HG03280 (cell line): ENCODE results near the gene CNTN3.

ENCODE experiments used
- ATAC-seq: cut with Tn5 transposase; IDR thresholded peaks from one replicate; pipeline ENCODE4 v1.9.1; 2021; ENCODE audit warnings: mild to moderate bottlenecking, moderate library complexity; ENCODE audit not compliant: unreplicated experiment

CNTN3 gene

DNA sequence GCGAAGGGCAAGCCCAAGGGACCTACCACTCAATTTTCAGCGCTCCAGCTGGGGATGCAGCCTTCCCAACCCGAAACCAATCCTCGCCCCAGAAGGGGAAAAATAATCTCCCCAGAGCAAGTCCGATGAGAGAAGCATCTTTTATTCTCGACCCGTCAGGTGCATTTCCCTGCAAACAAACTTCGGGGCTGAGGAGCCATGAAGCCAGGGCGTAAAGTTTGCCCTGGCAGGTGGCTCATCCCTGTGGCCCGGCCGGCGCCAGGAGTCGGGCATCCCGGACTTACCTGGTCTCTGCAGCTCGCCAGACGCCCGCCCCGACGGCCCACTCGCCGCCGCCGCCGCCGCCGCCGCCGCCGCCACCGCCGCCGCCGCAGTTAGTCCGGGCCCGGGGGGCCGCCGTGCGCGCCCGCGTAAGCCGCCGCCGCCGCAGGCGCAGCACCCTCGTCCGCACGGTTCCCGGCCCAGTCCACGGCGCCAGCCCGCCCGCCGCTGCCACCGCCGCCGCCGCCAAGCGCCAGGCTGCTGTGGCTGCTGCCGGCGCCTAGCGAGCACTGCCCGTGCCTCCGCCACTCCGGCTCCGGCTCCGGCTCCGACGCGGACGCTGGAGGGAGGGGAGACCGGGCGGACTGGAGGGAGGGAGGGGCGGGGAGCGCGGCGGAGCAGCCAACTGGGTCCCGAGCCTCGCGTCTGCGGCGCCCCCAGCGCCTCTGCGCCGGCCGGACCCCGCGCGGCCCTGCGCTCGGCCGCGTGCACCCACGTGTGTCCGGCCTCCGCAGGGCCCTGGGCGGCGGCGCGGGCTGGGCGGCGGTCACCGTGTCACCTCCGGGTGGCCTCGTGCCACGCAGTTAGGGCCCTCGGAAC, at the start of gene CNTN3:
Gene CNTN3 (minus strand): TSS at position 553 of the 861 bp plus-strand sequence. CDS start 93,547 bp downstream, outside the sequence.
- ATAC-seq, result no peak

DNA sequence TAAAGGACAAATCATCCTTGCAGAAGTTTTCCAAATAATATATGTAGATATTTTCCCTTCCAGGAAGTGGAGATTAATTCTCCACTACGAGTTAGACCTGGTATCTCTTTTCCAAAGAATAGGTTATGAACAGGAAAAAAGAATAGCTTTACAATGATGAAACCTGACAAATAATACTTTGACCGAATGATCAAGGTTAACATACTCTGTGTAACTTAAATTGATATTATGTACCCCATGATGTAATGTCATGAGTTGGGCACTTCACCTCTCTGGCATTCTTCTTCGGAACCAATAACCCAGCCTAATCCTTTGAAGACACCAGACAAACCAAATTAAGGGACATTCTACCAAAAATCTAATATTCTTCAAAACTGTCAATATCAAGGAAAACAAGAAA, 48.7 kb upstream of the CNTN3 start:
- no peak for ATAC-seq

DNA sequence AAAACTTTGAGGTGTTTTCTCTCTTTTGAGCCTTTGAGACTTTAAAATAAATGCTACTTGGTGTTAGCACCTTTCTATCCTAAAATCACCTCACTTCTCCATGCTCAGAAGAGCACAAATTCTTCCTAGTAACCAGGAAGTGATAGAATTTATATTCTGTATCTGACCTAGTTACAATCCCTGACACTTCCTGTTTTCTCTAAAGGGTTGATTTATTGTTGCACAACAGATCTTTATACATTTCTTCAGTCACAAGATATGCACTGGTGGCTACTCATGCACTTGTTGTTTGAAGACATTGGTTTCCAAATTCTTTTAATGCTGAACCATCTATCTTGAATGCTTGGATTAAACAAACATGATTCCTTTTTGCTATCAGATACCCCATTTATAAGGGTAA, 47.2 kb upstream of the CNTN3 start:
- ATAC-seq, result no peak

- ATAC-seq, result no peak
Observed at GRCh38 chr3:74651885-74652284, 37.4 kb upstream of the CNTN3 start.

DNA sequence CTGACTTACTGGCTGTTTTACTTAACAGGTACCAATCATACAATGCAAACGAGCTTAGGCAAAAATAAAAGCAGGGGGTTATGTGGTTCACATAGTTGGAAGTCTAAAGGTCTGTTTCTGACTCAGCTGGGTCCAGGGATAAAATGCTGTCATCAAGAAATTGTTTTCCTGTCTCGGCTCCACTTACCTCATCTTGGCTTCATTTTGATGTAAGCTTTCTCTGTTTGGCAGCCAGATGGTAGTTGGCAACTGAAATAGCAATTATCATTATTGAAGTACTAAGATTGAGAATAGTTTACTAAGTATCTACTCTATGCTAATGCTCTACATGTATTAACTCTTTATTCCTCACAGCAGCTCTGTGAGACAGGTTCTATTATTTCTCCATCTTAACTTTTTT, 36.8 kb upstream of the CNTN3 start:
- ATAC-seq, result no peak

DNA sequence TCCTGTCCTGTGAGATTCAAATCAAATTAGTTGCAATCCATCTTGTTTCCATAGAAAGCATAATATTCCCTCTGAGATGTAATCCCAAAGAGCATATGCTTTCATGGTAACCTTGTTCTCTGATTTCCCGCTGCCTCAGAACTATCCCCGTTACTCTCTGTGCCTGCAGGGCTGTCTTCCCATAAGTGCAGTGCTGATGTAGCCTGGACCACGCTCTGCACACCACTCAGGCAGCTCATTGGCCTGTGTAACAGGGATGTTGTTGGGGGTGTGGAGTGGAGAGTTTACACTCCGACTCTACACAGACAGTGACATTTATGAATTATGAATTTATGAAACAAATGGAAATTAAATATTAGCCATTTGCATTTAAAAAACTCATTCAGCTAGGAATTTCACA, 33.6 kb upstream of the CNTN3 start:
- no peak for ATAC-seq

- no peak for ATAC-seq
Observed at GRCh38 chr3:74646094-74646493, 31.6 kb upstream of the CNTN3 start.

- no peak for ATAC-seq
Observed at GRCh38 chr3:74643636-74644035, 29.2 kb upstream of the CNTN3 start.

GRCh38 chr3:74642876-74643275, 28.4 kb upstream of the CNTN3 start:
- ATAC-seq, result no peak

GRCh38 chr3:74640211-74640610, 25.8 kb upstream of the CNTN3 start:
- ATAC-seq, result no peak

DNA sequence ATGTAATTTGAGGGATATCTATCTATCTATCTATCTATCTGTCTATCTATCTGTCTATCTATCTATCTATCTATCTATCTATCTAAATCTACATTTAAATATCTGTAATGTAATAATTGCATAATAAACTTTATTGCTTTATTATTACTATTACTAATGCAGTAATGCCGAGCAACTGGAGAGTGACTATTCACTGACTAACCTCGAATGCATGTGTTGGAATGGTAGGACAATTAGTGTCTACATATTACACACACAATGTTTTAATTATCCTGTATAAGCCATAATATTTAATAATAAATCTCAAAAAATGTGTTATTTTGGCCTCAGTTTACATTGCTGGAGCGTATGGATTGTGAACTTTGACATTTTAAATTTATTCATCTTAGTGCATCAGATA, 25.2 kb upstream of the CNTN3 start:
- ATAC-seq, result no peak

DNA sequence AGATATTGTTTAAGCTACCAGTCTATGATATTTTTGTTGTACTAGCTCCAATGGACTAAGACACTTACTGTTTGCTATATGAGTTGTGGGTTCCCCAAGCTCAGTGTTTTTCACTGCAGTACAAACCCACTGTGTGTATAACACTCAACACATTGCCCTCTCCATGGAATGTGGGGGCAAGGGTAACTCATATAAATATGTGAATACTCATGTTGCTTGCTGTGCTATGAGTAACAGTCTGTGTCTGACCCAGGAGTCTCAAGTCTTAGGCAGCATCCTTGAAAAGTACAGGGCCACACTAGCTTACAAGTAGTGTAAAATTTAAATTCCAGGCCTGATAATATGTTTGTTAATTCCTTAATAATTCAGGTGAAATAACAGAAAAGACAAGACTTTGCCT, 22.5 kb upstream of the CNTN3 start:
- no peak for ATAC-seq

DNA sequence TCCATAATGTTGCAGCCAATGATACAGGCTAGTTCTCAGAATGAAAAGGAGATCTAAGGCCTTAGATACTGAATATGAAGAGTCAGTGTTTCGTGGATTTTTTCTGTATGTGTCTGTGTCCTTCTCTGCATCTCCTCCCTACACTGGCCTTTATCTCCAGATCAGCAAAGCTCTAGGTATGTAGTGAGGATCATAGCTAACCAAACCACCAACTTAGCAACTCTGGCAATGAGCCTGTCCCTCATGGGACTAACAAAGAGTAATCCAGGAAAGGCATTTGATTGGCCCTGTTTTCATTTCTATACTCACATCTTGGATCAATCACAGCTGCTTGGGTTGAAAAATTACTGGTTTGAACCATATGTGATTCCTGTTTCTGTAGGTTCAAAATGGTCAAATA, 18.6 kb upstream of the CNTN3 start:
- no peak for ATAC-seq

DNA sequence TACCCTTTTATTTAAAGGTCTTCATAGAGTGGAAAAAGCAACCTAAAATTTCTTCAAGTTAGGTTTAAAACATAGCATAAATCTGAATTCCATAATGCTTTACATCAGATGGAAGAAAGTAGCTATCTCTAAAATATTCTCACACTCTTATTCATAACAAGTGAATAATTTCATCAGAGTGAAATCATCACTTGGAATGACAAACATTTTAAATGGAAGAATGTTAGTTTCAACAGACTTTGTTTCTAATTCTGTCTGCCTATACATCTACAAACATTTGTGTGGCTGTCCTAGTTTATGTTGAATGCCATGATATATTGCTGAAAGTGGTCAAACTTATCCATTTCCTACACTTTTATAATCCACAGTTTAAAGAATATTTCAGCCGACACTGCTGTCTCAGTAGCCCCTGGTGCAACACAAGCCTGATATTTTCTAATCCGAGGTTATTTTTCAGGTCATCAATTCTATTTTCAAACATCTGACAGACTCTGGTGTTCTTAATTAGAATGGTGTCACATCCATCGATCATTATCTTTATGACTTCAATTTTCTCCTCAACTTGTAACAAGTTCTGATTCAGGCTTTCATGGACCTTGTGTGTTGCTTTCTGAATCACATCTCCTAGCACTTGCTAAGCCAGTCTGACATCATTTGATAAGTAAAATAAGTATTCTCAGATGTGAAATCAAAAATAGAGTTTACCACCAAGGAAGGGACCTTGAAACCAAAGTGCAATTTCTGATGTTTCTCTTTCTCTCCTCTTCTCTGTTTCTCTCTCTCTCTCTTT, 17.1 kb upstream of the CNTN3 start:
- no peak for ATAC-seq

- ATAC-seq, result no peak
Observed at GRCh38 chr3:74630602-74631001, 16.1 kb upstream of the CNTN3 start.

DNA sequence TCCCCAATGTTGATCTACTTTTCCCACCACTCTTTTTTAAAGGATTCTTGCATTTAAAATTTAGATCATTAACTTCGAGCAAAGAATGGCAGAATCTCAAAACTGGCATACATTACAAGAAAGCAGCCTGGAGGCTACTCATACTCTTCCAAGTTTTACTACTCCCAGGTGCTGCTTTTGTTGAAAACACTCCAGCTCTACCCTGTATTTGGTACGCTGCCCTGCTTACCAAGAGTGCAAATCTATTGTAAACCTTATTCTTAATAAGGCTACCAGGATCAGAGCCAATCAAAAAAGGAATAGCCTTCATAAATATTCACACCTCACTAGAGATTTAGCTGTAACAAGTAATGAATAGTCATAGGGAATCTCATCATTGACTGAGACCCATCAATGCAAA, 11.6 kb upstream of the CNTN3 start:
- ATAC-seq, result no peak

- ATAC-seq, result no peak
Observed at GRCh38 chr3:74624301-74624700, 9.8 kb upstream of the CNTN3 start.

GRCh38 chr3:74623261-74623836, 8.9 kb upstream of the CNTN3 start:
- no peak for ATAC-seq

DNA sequence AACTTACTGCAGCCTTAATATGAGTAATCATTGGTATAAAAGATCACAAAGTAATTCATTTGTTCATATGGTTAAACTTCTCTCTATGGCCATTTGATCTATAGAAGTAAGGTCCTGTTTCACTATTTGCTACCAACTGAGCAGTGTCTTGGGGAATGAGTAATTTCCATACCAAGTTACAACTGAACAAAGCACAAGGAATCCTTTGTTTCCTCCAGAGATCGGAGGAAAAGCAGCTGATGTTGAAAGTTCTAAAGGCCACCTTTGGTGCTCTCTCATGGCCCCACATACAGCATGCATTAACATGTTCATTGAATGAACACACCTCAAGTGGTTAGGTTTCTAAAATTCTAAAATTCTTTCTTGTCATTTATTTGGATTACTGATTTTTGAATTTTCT, 7.1 kb upstream of the CNTN3 start:
- ATAC-seq, result no peak

DNA sequence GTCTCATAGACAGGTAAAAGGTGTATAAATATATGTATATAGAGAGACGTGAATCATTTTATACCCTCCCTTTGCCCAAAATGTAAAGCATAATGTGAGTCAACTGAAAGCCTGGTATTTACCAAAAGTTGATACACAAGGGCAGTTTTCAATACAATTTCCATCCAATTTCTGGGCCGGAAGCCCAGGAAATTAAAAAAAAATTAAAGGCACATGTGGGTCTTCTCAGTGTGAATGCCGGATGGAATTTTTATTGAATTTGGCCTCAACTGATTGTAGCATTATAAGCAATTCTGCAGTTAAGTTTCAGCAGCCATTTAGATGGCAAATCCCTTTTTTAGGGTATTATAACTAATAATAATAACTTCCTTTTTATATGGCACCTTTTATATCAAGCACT, 3.3 kb upstream of the CNTN3 start:
- ATAC-seq, result no peak

DNA sequence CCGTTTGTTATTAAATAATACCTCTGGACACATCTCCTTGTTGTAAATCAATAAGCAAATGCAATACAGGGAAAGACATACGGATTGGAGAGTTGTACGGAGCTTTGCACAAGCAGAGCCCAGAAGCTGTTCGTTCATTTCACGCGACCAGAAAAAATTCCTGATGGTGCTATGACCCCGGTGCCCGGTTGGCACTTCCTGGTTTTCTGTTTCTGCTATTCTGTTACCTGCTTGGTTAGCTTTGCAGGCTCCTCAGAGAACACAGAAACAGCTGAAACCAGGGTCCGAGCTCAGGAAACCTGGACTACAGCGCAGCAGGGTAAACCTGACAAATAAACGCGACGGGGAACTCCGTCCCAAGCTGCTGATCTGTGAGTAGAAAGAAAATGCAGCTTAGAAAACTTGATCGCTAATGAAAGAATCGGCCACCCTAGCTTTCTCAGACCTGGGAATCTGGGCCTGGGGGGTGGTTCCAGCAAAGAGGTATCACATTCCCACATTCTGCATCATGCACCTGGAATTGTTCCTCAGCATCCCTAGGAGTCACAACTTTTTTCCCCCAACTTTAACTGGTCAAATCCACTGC, 845 bp downstream of the CNTN3 start:
- no peak for ATAC-seq
